Suprapubic skin (tissue), 4 donors: ENCODE results near the gene CUBN.

ENCODE experiments used
- EP300 ChIP-seq: sonication (generic); formaldehyde crosslinking; IDR thresholded peaks from one replicate; pipeline ENCODE4 v1.6.1; 2017; ENCODE audit warnings: antibody characterized with exemption
- POLR2AphosphoS5 ChIP-seq, 3 donors: sonication (generic); formaldehyde crosslinking; IDR thresholded peaks; one replicate each; pipeline ENCODE4 v1.6.1; 2017; ENCODE audit warnings: antibody characterized with exemption in 3 of 3
- TF ChIP-seq, protein P1 (sequence below), 2 donors: fragments of 200-600 bp in 1 of 2; fragments of 450-650 bp in 1 of 2; sonication (generic) in 1 of 2; IDR thresholded peaks; one replicate each; pipeline ENCODE4 v1.5.1; 2016 to 2019; ENCODE audit warnings: antibody characterized with exemption in 2 of 2, mild to moderate bottlenecking in 1 of 2, moderate library complexity in 1 of 2

DNA sequence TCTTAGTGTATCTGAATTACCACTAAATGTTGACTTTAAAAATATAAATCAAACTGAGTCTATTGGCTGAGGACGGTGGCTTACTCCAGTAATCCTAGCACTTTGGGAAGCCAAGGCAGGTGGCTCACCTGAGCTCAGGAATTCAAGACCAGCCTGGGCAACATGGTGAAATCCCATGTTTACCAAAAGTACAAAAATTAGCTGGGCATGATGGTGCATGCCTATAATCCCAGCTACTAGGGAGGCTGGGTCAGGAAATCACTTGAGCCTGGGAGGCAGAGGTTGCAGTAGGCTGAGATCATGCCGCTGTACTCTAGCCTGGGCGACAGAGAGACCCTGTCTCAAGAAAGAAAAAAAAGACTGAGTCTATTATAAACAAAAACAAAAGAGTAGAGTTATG lies 205.9 kb downstream of the CUBN start:
- TF ChIP-seq, protein P1, sequence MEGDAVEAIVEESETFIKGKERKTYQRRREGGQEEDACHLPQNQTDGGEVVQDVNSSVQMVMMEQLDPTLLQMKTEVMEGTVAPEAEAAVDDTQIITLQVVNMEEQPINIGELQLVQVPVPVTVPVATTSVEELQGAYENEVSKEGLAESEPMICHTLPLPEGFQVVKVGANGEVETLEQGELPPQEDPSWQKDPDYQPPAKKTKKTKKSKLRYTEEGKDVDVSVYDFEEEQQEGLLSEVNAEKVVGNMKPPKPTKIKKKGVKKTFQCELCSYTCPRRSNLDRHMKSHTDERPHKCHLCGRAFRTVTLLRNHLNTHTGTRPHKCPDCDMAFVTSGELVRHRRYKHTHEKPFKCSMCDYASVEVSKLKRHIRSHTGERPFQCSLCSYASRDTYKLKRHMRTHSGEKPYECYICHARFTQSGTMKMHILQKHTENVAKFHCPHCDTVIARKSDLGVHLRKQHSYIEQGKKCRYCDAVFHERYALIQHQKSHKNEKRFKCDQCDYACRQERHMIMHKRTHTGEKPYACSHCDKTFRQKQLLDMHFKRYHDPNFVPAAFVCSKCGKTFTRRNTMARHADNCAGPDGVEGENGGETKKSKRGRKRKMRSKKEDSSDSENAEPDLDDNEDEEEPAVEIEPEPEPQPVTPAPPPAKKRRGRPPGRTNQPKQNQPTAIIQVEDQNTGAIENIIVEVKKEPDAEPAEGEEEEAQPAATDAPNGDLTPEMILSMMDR (IDR thresholded peaks at IDR 0.05) = no peak
- TF ChIP-seq EP300 (no peak), POLR2AphosphoS5 (IDR thresholded peaks at IDR 0.05) (no peak)
